GM12801 (cell line): Measurements from ENCODE around the gene TOP2A.

Experiments used
- CTCF ChIP-seq: IDR thresholded peaks from one replicate; pipeline ENCODE4 v1.5.1; 2011; ENCODE audit warnings: control low read depth; ENCODE audit not compliant: insufficient read length; ENCODE audit errors: extremely low read depth

Gene TOP2A

GRCh38 chr17:40340327-40340726, 77.4 kb downstream of the TOP2A start:
- TF ChIP-seq CTCF = no peak

GRCh38 chr17:40338941-40339649, 78.6 kb downstream of the TOP2A start:
- TF ChIP-seq CTCF = no peak
